Fibroblast of gingiva (primary cell): ENCODE results near the gene NR2F6.

Experiments
- DNase-seq: peaks from one replicate; pipeline ENCODE4 v3.0.0-alpha.2; 2011; ENCODE audit warnings: low read depth

The NR2F6 gene

DNA sequence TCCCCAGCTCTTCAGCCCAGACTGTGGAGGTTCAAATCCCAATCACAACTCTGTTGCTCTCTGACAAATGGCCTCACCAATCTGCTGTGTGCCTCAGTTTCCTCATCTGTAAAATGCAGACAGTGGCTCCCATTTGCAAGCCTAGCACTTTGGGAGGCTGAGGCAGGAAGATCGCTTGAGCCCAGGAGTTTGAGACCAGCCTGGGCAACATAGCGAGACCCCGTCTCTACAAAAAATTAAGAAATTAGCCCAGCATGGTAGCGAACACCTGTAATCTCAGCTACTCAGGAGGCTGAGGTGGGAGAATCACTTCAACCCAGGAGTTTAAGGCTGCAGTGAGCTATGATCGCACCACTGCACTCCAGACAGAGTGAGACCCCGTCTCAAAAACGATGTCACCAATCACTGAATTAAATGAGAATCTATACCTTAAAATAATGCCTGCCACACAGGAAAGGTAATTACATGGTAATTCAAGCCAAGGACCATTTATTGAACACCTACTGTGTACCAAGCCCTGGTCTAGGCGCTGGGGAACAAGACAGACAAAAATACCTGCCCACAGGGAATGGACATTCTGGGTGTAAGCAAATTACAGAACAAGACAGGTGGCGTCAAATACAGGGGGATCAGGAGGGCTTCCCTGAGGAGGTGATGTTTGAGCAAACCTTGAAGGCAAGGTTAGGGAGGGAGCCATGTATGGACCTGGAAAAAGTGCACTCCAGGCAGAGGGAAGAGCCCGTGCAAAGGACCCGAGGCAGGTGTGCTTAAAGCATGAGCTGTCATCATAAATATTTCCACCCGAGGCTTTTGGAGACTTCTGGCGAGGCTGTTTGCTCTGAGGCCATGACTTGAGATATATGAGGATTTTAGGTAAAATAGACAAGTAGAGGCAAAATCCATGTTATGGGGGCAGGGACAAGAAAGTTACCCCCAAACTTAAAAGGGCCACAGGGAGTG lies 7.7 kb downstream of the NR2F6 start:
- no peak for DNase-seq

DNA sequence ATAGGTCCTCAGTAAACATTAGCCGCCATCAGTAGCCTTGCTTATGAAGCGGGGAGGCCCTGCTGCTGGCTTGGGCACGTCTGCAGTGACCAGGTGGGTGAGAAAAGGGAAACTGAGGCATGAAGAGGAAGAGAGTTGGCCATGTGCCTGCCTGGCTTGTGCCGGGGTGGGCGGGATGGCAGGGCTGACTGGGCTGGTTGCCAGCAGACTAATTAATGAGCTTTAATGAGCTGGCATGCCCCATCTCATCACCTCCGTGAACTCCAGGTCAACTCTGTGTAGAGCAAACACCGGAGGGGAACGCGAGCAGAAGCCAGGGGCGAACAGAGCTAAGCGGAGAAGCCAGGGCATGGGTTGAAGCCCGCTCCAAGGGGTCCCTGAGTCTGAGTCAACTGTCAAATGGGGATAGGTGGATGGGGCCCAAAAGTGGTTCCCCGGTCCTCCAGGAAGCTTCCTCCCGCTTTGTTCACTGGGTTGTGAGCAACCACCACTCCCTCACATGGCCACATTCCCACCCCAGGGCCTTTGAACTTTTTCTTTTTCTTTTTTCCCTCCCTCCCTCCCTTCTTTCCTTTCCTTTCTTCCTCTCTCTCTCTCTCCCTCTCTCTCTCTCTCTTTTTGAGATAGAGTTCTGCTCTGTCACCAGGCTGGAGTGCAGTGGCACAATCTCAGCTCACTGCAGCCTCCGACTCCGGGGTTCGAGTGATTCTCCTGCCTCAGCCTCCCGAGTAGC lies 8.7 kb downstream of the NR2F6 start:
- no peak for DNase-seq

DNA sequence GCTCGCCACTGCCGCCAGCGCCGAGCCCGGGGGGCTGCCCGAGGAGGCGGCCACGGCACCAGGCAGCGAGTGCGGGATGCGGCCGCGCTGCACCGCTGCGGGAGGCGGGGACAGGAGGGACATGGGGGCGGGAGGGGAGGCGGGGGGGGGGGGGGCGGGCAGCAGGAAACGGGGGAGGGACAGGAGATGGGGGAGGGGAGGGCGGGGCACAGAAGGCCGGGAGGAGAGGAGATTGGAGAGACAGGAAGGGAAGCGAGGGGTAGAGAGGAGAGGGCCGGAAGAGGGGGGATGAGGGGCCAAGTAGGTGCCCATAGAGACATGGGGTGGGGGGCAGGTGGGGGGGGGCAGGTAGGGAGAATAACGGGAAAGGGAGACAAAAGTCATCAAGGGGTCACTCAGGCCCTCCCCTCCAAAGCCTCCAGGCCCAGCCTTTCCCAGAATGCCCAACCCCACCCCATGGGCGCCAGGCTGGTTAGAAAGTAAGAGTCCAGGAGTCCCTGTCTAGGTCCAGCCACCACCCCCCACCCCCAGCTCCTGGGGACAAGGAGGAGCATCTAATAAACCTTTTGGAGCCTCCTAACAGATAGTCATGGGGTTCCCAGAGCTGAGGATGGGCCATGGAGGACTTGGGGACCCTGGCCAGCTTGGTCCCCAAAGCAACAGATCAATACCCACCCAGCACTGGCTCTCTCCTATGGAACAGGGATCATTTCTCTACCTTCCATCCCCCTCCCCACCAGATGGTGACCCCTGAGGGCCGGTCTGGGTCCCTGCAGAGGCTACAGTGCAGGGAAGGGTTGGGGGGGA lies 9.5 kb downstream of the NR2F6 start:
- DNase-seq: peak; percentile 40

DNA sequence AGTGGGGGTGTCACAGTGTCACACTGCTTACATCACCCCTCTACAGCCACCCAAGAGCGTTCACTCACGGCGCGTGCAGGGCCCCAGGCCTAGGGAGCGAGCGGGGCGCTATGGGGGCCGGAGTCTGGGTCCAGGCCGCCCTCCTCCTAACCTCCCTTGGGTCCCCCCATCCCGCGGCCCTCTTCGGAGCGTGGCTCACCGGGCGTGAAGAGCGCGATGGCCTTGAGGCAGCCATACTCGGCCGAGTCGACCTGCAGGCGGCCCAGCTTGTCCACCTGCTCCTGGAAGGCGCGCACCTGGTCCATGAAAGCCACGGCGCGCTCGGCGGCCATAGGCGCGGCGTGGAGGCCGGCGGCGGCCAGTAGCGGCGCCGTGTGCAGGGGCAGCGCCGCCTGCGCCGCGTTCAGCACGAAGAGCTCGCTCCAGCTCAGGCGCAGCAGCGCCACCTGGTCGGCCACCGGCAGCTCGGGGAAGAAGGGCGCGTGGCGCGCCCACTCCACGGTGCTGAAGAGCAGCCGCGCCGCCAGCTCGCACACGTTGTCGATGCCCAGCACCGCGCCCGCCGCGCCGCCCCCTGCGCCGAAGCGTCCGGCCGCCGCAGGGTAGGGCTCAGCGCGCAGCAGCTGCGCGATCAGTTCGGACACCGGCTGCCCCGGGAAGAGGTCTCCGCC lies 10.3 kb downstream of the NR2F6 start:
- peak; percentile 68 for DNase-seq

DNA sequence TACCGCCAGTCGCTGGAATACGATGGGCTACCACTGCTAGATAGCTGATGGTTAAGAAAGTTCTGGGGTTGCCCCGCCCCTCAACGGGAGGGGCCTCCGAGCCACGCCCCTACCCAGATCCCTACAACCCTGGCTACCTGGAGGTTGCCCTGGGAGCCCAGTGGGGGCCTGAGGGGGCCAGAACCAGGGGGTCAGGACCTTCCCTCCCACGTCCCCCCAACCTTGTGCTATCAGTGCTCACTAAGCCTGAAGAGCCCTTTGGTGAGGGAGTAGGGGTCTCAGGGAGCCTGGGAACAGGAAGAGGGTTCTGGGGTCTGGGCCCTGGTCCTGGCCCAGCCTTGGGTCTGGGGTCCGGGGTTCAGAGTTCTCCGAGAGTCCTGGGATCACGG lies 10.8 kb downstream of the NR2F6 start:
- peak; percentile 31 for DNase-seq

DNA sequence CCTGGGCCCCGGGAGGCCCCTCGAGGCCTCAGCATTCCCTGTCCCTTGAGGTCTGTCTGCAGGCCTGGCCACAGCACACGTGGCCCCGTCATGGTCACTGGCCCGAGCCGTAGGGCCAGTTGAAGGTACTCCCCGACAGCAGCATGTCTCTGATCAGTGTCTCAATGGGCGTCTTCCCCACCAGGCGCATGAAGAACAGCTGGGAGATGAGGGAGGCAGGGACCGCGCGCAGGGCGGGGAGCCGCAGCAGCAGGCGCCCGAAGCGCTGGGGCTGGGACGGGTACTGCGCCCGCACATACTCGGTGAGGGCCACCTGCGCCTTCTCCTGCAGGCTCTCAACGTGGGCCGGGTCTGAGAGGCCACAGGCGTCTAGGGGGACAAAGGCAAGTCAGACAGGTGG lies 13.5 kb downstream of the NR2F6 start:
- DNase-seq: no peak

DNA sequence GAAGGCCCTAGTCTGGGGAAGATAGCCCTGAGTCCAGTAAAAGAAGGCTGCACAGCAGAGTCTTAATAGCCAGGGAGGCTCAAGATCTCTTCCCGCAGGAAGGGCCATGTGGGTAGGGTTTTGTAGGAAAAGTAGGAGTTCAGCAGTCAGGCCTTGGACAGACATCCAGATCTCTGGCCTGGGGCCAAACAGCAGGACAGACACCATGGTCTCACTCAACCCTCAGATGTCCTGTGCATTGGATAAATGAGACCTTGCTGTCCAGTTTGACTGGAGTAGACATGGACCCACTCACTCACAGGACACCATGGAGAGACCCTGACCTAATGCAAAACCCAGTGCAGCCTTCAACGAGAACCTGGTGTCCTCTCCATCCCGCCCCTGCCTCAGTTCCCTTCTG lies 15.8 kb downstream of the NR2F6 start:
- DNase-seq: no peak

DNA sequence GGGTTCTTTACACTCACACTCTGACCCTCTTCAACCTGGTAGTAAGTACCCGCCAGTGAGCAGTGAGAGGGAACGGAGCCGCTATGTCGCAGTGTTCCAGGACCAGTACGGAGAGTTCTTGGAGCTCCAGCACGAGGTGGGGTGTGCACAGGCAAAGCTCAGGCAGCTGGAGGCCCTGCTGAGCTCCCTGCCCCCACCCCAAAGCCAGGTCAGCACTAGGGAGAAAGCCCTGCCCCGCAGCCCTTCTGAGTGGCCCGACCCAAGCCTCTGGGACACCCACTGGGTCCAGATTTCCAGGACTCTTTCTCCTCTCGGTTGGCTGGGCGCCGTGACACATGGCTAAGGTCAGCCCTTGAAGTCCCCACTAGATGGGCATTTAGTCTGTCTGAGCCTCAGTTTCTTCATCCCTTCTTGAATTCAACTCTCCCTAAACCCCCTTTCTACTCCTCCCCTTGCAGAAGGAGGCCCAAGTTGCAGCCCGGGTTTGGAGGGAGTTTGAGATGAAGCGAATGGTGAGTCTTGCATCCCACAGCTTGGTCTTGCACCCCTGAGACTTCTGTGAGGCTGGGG lies 17.8 kb downstream of the NR2F6 start:
- DNase-seq: no peak

DNA sequence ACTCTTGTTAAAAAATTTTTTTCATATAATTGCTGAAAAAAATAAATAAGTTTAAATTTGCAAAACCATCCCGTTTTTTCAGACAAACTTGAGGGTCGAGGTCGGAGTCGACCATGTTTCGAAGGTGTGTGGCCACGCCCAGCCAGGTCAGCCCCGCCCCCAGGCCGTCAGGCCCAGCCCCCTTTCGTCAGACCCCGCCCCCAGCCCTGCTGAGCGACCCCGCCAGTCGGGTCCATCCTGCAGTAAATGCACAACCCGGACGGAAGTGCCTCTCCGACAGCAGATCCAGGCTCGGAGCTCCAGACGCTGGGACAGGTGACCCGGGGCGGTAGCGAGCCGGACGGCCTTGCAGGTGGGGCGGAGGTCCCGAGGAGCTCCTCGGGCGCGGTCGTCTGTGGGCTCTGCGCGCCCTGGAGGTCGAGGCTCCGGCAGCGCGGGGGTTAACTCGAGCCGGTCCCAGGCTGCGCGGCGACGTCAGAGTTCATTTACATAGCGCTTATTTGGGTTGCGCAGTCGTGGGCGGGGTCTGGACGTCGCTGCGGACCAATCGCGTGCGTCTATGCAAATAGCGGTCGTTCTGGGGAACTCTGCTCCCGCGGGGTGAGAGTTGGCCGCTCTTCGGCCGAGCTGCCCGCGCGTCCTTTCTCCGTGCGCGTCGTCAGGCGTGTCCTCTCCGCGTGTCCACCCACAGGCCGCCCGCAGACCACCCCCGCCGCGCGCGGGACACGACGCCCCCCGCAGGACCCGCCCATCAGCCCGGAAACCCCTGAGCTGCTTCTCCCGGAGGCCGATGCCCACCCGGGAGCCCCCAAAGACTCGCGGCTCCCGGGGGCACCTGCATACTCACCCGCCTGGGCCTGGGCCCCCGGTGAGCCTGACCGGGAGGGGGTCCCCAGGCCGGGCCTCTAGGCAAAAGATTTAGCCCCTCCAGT lies 19.5 kb downstream of the NR2F6 start, which contains the start of gene OCEL1:
OCEL1 (plus strand) TSS at position 225 of the 932 bp plus-strand sequence; CDS start at position 247, 22 bp downstream.
- peak; percentile 97 for DNase-seq

DNA sequence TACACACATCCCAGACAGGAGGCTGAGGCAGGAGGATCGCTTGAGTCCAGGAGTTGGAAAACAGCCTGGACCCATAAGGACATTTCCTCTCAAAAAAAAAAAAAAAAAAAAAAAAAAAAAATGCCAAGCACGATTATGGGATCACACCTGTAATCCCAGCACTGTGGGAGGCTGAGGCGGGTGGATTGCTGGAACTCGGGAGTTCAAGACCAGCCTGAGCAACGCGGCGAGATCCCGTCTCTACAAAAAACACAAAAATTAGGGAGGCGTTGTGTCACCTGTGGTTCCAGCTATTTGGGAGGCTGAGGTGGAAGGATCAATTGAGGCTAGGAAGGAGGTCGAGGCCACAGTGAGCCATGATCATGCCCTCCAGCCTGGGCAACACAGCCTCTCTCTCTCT lies 20.7 kb downstream of the NR2F6 start:
- DNase-seq: no peak

DNA sequence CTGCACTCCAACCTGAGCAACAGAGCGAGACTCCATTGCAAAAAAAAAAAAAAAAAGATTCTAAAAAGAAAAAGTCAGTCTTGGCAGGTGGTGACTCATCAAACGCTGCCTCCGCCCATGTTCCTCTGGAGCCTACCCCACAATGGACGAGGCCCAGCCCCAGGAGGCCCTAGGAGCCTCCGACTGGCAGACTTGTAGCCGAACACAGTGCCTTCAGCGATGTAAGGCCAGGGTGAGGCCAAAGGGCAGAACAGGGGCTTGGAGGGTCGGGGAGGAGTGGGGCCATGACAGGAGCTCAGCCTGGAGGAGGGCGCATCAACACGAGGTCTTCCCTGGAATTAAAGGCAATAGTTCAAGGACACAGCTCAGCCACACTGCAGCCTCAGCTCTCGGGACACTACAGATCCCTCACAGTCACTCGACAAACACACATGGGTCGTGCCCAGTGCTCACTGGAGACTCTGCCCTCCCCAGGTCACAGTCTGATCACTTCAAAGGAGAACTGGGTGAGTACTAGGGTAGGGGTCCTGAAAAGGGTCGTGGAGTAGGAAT lies 25.4 kb downstream of the NR2F6 start:
- peak; percentile 70 for DNase-seq

DNA sequence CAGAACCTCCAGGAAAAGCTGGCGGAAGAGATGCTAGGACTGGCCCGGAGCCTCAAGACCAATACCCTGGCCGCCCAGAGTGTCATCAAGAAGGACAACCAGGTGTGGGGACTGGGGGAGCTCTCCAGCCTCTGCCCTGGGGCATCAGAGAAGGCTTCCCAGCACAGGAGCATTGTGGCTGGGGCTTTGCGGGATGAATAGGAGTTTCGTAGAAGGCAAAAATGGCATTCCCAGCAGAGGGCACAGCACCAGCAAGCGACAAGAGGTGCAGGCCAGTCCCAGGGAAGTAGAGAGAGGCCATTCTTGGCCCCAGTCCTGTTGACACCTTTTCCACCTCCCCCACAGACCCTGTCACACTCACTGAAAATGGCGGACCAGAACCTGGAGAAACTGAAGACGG lies 26.4 kb downstream of the NR2F6 start:
- DNase-seq: no peak

DNA sequence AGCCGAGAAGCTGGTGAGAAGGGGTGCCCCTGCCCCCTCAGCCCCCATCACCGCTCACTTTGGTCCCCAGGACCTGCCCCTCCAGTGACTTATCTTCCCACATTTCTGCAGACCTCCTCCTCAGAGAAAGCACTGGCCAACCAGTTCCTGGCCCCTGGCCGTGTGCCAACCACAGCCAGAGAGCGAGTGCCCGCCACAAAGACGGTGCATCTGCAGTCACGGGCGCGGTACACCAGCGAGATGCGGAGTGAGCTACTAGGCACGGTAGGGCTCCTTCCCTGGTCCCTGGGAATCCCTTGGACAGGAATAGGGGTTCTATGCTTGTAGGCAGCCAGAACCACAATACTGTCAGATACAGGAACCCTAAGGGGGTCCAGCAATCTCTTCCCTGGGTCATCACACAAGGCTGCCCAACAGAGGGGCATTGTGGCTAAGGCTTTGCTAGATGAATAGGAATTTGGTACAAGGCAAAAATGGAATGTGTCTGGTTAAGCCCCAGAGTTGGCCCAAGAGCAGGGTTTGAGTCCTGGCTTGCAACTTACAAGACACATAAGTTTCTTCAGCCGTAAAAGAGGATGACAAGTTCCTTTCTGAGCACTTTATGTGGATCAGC lies 29.6 kb downstream of the NR2F6 start:
- DNase-seq: no peak

DNA sequence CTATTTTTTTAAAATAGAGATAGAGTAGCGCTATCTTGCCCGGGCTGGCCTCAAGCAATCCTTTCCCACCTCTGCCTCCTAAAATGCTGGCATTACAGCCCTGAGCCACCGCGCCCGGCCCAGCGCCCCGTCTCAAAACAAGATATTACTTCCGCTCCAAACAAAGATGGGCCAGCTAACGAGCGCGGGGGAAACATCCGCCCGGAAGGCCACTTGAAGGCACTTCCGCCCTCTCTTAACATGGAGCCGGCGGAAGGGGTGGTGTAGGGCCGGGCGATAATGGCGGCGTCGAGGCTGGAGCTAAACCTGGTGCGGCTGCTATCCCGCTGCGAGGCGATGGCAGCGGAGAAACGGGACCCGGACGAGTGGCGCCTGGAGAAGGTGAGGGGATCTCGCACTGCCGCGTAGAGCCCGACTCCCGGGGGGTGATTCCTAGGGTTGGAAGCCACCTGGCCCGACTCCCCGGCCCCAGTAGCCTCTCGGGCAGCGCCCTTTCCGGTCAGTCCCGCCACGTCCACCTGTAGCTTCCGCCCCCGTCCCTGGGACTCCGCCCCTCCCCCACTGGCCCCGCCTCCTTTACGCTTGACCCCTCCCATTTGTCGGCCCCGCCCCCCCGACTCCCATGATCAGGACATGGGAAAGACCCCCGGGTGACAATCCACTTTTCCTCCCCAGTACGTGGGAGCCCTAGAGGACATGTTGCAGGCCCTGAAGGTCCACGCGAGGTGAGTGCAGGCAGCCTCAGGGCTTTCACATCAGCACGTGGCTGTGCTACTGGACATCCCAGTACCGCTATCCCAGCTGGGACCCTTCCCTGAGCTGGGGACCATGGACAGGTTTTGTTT lies 30.4 kb downstream of the NR2F6 start, which contains the start of gene USE1:
USE1 (plus strand) TSS at position 231 of the 845 bp plus-strand sequence; CDS start at position 280, 49 bp downstream.
- peak; percentile 92 for DNase-seq

DNA sequence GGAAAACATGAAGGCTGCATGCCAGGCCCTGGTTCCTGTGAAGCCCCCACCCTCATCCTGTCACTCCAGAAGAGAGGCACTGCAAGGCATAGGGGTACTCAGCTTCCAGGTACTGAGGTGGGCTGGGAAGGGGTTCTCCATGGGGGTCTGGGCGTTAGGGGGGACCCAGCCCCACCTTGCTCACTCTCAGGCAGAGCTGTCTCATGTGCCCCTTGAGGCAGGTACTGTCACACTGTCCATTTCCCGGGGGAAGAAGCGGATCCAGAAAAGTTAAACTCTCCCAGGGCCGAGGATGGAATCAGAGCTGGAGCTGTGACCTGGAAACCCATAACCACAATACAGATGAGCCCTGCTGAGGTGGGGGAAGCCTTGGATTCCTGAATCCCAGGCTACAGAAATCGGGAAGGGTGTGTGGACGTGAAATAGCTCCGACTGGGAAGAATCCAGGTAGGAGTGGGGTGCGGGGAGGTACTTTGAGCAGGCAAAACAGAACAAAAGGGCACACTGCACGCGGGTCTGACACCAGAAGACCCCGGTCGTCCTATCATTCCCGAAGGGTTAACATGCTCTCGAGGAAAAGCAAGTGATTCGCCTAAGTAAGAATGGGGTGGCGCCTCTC lies 31.1 kb downstream of the NR2F6 start:
- DNase-seq: no peak

DNA sequence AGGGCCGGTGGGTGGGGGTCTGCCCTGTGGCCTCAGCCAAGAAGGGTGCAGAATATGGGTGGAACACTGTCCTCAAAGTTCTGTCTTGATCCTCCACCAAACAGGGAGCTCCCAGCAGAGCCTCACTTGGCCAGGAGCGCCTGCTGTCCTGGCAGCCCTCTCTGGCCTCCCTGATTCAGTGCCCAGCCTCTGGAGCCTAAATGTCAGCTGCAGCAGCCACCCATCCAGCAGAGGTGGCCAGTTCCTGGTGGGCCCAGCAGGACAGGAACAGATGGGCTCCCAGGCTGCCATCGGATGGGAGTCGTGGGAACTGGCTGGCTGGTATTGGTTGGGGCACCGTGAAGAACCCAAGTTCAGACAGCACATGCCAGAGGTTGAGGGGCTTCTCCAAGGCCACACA lies 32.4 kb downstream of the NR2F6 start:
- DNase-seq: no peak

DNA sequence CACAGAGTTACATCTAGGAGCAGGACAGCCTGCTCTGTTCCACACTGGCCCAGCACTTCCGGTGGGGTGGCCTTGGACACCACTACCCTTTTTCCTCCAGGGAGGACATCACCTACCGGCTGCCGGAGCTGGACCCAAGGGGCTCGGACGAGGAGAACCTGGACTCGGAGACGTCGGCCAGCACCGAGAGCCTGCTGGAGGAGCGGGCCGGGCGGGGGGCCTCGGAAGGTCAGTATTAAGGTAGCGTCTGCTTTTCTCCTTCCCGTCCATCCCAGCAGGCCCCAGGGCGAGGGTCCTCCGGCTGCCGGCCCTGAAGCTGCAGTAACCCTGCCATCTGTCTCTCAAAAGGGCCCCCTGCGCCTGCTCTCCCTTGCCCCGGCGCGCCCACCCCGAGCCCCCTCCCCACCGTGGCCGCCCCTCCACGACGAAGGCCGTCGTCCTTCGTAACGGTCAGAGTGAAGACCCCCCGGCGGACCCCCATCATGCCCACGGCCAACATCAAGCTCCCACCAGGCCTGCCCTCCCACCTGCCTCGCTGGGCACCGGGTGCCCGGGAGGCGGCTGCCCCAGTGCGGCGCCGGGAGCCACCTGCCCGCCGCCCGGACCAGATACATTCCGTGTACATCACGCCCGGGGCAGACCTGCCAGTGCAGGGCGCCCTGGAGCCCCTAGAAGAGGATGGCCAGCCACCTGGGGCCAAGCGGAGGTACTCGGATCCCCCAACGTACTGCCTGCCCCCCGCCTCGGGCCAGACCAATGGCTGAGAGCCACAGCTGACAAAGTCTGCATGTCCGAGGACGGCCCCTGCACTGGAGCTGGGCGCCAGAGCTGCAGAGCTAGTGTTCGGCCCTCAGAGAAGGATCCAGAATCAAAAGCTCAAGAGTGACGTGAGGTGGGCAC lies 33.9 kb downstream of the NR2F6 start:
- no peak for DNase-seq
